Neutrophil (primary cell): Measurements from ENCODE around the gene RNLS.

ENCODE experiments used
- H3K27ac ChIP-seq: fragments of 200-600 bp; sonication (generic); 2 replicates; pipeline ENCODE4 v1.5.1; 2016; ENCODE audit warnings: mild to moderate bottlenecking, moderate library complexity
- H3K27me3 ChIP-seq: fragments of 200-600 bp; sonication (generic); 2 replicates; pipeline ENCODE4 v1.6.0; 2016; ENCODE audit warnings: mild to moderate bottlenecking
- H3K36me3 ChIP-seq: fragments of 200-600 bp; sonication (generic); 2 replicates; pipeline ENCODE4 v1.5.1; 2017
- H3K4me1 ChIP-seq, 2 experiments: fragments of 200-600 bp in 1 of 2; sonication (generic) in 1 of 2; 1 replicate in 1 of 2; 2 replicates in 1 of 2; pipeline versions ENCODE4 v1.5.1 to v1.6.1; 2013 to 2016; ENCODE audit warnings: low read depth in 1 of 2, low read length in 1 of 2, mild to moderate bottlenecking in 1 of 2, moderate library complexity in 1 of 2; ENCODE audit not compliant: control insufficient read depth in 1 of 2, insufficient read depth in 1 of 2
- H3K4me3 ChIP-seq, 2 experiments: fragments of 200-600 bp in 1 of 2; sonication (generic) in 1 of 2; 1 replicate in 1 of 2; 2 replicates in 1 of 2; pipeline ENCODE4 v1.5.1; 2013 to 2016; ENCODE audit warnings: low read depth in 1 of 2, low read length in 1 of 2, mild to moderate bottlenecking in 1 of 2, moderate library complexity in 1 of 2
- H3K9me3 ChIP-seq: fragments of 200-600 bp; sonication (generic); 2 replicates; pipeline ENCODE4 v1.5.1; 2016
- TF ChIP-seq, protein P1 (sequence below): fragments of 200-600 bp; sonication (generic); IDR thresholded peaks from 2 replicates; pipeline ENCODE4 v1.5.1; 2016; ENCODE audit warnings: antibody characterized with exemption

Gene RNLS

DNA sequence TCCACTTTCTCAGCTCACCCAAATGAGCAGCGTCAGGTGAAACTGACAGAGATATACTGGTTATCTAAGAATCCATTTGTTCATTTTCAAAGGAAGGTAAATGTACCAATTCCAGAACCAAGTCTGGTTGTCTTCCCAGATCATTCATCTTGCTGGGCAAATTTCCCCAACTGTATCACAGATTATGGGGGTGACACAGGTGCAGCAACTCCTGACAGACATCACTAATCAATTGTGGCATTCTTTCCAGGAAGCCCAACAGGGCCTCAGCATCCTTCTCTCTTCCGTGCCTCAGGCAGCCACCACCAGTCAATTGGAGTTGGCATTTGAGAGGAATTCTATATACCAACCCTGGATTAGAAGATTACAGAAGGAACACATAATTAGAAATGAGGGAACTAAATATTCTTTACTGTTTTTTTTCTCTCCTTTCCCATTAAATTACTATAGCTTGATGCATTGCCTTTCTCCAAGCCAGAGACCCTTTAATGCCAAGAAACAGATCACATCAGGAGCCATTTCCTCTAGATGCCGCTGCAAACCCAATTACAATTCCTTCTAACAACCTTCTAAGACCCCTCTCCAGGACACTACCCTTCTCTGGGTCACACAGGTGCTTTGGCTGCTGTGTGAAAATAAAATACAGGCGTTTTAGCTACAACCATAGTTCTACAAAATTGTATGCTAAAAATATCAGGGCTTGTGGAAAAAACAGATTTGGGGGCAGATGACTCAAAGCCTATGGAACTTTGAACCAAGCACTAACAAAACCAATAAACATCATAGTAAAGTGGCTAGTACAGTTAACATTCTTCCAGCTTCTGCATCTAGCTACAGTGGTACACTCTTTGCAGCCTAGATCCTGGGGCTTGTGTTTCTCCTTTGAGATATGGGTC, 291.6 kb downstream of the RNLS start:
- TF ChIP-seq, protein P1, sequence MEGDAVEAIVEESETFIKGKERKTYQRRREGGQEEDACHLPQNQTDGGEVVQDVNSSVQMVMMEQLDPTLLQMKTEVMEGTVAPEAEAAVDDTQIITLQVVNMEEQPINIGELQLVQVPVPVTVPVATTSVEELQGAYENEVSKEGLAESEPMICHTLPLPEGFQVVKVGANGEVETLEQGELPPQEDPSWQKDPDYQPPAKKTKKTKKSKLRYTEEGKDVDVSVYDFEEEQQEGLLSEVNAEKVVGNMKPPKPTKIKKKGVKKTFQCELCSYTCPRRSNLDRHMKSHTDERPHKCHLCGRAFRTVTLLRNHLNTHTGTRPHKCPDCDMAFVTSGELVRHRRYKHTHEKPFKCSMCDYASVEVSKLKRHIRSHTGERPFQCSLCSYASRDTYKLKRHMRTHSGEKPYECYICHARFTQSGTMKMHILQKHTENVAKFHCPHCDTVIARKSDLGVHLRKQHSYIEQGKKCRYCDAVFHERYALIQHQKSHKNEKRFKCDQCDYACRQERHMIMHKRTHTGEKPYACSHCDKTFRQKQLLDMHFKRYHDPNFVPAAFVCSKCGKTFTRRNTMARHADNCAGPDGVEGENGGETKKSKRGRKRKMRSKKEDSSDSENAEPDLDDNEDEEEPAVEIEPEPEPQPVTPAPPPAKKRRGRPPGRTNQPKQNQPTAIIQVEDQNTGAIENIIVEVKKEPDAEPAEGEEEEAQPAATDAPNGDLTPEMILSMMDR, result no peak
- H3K27ac ChIP-seq, result no peak overlapping the region
- H3K36me3 ChIP-seq, result no peaks in the 10 kb centered on the region
- no peaks in the 10 kb centered on the region for H3K27me3 ChIP-seq
- H3K4me1 ChIP-seq, result no peaks in the 10 kb centered on the region
- H3K4me3 ChIP-seq, result no peak overlapping the region
- no peaks in the 10 kb centered on the region for H3K9me3 ChIP-seq

DNA sequence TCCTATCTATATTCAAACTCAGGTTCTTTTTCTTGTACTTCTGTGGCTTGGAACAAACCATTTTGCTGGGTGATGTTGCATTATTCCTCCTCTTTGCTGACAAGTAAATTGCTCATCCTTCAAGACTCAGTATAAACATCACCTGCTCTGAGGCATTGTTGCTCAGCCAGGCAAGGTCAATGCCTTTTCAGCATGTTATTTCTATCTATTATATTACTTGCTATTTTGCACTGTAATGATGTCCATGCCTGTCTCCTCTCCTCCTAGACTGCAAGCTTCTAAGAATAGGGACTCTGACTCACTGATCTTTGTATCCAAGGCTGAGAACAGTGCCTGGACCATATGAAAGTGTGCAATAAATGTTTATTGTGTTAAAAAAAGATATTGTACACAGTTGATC, 293.8 kb downstream of the RNLS start:
- H3K27ac ChIP-seq, result no peak overlapping the region
- no peaks in the 10 kb centered on the region for H3K36me3 ChIP-seq
- H3K4me1 ChIP-seq, result no peaks in the 10 kb centered on the region
- no peak overlapping the region for H3K4me3 ChIP-seq
- H3K9me3 ChIP-seq, result no peaks in the 10 kb centered on the region
- no peaks in the 10 kb centered on the region for H3K27me3 ChIP-seq
- TF ChIP-seq, protein P1, result no peak

DNA sequence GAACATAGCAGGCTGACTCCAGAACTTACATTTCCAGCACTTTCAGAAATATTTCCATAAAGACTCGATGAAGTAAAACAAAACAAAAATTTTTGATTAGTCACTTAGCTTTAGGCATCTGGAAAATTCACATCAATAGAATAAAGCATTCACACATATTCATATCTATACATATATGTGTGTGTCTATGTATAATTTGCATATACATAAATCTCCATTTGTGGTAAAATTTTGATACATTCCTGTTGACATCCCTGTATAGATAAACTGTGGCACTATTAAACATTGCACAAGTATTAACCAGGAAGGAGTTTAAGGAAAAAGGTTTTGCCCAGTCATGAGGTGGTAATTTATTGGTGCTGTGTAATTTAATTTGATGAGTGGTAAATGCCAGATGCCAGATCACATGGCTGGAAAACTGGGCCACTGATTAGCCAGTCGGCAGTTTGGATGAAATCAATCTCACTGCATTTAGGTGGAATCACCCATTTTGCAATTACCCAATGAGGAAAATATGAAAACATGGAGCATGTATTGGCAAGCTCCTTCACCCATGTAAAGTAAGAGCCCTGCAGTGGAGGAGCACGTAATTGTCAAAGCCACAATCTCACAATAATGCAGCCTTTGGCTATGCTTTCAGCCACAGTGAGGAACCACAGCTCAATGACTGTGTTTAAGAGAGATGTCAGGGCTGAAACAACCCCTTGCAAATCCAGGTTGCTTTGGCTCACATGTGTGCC, 294.6 kb downstream of the RNLS start:
- Histone ChIP-seq H3K9me3 (no peaks in the 10 kb centered on the region), H3K27me3 (no peaks in the 10 kb centered on the region), H3K27ac (no peak overlapping the region), H3K4me1 (no peaks in the 10 kb centered on the region), H3K4me3 (no peak overlapping the region), H3K36me3 (no peaks in the 10 kb centered on the region)
- TF ChIP-seq, protein P1, result no peak

DNA sequence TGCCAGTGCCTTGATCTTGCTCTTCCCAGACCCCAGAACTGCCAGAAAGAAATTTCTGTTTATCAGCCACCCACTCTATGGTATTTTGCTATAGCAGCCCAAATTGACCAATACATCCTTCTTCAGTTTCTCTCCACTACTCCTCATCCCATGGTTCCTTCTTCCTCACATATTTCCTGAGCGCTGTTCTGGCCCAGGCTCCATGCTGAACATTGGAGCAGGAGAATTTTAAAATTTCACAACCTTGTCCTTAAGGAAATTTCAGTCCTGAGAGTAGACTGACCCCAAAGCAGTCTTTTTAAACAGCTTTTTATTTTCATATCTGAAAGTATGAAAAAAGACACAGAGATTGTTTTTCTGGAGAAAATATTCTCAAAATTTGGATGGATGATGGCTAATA, 297.1 kb downstream of the RNLS start:
- TF ChIP-seq, protein P1, result no peak
- no peak overlapping the region for H3K27ac ChIP-seq
- H3K36me3 ChIP-seq, result no peaks in the 10 kb centered on the region
- H3K4me3 ChIP-seq, result no peak overlapping the region
- H3K27me3 ChIP-seq, result no peaks in the 10 kb centered on the region
- H3K9me3 ChIP-seq, result no peaks in the 10 kb centered on the region
- no peaks in the 10 kb centered on the region for H3K4me1 ChIP-seq

DNA sequence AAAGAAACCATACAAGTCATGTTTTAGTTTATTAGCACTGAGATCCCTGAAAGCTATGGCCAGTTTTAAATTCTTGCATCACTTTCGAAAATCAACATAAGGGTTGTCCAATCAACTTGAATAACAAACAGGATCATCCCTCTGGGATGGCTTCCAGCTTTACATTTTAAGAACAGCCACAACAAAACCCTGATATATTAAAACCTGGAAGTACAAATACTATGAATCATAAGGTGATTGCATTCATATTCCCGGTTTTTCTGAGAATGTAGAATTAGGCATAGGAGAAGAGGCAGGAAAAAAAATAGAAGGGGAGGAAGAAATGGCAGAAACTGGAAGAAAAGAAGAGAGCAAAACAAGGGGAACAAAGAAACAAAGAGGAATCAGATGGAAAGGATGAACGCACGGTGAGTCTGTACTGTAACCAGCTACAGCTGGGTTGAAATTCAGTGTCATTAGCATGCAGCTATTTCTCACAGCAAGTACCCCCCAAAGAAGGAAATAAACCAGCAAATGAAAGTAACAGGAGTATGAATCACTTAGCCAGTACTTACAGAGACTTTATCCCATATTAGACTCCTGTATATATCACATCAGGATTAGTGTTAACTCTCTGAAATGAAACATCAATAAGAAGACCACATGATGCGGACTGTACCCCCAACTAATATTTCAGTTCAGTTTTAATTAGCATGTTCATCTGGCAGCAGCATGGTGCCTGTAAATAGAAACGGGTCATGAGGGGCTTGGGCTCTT, 301.3 kb downstream of the RNLS start:
- H3K27me3 ChIP-seq, result no peaks in the 10 kb centered on the region
- TF ChIP-seq, protein P1, result no peak
- no peaks in the 10 kb centered on the region for H3K4me1 ChIP-seq
- no peaks in the 10 kb centered on the region for H3K36me3 ChIP-seq
- H3K27ac ChIP-seq, result no peak overlapping the region
- no peak overlapping the region for H3K4me3 ChIP-seq
- H3K9me3 ChIP-seq, result no peaks in the 10 kb centered on the region
